Hematopoietic multipotent progenitor cell treated with erythropoietin and hydrocortisone succinate and interleukin-3 and kit ligand, for 4 days (in vitro differentiated cells): ENCODE results near the gene COL4A2.
A peak's percentile ranks its signal among the peaks of the same experiment; 100 is the strongest.
"Not testable (repeated sequence)": the region's sequence is repeated elsewhere in the genome, so short reads cannot be mapped to it uniquely, and the experiment has no call there.

Source experiments
- DNase-seq: peaks from one replicate; pipeline ENCODE4 v3.0.0-alpha.2; 2015

Gene COL4A2

DNA sequence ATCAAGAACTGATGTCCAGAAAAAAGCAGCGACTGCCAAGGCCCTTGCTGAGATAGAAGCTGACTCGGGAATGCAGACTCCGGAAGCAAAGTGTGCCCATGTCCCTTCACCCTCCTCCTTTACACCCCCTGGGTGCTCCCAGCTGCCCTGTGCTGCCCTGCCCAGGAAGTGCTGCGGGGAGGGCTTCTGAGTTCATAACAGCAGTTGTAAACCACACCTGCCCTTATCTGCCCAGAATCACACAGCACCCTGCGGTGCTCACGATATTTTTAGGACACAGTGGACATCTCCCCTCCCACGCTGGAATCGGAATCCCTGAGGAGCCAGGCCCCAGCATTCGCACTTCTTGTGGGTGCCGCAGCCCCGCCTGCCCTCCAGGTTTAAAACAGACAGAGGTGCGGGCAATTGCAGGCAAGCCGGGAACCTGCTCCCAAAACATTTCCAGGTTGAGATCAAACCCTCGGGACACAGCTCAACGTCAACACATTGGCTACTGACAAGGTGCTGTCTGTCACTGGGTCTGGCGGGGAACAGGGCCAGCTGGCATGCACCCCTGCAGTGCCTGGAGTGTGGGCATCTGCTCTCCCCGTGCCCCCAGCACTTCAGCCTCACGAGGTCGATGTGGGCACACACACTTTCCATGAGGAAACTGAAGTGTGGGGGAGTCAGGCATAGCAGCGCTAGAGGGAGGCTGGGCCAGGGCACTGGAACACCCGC lies 217.6 kb downstream of the COL4A2 start:
- peak; percentile 64 for DNase-seq

DNA sequence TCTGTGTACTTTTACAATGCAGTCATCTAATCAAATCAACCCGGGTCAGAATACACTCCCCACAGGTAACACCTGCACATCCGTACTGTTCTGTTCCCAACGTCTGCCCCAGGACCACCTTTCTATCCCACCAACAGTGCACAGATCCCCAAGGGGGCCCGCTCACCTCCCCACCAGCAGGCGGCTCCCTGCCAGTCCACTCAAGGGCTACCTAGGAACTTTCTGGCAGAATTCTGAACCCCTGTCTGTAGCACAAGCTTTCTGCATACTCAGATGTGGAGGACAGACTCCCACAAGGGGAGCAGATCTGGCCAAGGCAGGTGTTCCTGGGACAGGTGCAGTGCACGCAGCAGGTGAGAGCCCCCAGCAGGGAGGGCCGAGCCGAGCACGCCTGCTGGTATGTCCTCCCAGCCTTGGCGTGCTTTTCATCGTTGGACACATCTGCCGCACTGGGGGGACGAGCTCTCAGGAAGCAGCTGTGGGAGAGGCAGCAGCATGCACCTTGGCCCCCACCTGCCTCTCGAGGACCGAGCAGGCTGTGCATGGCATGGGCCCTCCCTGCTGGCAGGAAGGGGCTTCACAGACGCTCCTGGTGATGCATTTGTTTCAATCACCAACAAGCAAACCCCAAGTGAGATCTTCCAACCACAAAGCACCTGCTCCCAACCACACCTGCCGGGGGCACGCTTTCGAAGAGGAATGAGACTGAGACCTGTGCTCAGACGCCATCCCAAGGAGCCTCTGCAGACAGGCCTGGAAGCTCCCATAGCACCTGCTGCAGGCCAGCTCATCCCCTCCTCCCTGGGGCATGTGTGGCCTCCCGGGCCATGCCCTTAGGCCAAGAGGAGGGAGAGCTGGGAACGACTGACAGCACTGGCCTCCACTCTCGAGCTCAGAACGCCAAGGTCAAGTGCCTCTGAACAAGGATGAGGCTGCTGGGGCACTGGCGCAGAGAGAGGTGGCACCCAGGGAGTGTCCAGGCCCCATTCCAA lies 218.5 kb downstream of the COL4A2 start:
- DNase-seq, result no peak

DNA sequence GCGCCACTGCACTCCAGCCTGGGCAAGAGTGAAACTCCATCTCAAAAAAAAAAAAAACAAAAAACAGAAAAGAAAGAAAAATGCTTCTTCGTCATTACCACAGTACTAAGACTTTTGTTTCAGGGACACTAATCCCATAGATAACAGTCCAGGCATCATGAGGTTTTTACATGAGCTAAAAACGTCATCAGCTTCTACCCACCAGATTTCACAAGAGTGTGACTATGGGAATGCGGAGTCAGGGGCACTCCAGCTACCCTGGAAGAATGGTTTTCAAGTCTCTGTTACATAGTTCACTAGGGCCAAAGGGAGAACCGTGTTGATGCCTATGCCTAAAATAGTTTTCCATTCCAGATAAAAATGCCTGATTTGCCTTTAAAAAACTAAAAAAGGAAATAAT lies 221.3 kb downstream of the COL4A2 start:
- peak; percentile 25 for DNase-seq

DNA sequence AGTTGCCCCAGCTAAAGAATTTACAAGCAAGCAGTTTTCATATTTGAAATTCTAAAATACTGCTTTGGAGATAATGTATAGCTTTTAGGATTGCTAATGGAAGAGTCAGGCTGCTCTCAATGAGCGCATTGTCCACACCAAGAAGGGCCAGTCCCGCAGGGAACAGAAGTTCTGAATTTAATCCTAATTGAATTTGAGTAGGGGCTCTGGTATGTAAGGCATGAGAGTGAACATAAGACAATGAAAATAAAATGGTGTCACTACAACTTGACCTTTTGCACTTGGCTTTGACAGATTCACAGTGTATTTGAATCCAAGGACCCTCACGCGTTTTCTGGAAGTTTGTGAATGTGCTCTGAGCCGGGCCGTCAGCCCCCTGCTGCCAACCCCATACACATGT lies 221.8 kb downstream of the COL4A2 start:
- DNase-seq, result no peak

DNA sequence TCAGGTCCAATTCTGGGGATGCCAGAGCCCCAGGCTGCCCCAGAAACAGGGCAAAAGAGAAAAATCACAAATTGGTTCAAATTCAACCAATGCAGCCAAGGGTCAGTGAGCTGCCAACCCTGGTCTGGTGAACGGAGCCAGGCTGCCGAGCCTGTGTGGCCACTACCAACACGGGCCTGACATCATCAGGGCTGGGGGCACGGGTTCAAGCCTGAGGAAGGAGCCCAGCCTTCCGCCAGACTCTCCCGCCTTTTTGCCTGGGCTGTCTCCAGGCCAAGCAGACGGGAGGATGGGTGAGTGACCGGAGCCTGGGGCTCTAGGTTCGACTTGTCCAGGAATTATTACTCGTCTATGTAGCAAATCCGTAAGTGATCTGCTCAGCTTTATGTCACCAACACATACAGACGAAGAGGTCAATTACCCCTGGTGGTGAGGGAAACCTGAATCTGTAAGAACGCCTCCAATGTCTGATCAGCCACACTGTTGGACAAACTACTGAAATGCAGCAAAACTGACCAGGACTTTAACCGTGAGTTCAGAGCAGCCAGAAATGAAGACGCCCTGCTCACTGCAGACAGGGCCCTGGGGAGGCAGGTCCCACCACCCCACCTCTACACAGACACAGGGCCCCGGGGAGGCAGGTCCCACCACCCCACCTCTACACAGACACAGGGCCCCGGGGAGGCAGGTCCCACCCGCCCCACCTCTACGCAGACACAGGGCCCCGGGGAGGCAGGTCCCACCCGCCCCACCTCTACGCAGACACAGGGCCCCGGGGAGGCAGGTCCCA lies 222.6 kb downstream of the COL4A2 start:
- DNase-seq, result no peak

DNA sequence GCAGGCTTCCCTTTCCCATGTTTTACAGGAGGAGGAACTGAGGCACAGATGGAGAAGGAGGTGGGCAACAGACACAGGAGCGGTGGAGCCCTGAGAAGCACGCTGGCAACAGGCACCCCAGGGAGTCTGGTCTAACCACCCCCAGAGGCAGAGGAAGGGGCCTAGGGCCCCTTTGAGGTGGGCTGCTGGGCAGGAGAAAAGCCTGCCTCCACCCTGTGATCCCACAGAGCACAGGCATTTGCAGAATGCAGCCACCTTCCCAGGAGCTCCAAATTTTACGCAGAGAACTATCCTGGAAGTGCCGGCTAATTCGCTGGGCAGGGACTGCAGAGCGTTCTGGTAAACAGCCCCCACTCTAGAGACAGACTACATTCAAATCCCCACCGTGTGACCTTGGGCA lies 224.0 kb downstream of the COL4A2 start:
- DNase-seq, result no peak

DNA sequence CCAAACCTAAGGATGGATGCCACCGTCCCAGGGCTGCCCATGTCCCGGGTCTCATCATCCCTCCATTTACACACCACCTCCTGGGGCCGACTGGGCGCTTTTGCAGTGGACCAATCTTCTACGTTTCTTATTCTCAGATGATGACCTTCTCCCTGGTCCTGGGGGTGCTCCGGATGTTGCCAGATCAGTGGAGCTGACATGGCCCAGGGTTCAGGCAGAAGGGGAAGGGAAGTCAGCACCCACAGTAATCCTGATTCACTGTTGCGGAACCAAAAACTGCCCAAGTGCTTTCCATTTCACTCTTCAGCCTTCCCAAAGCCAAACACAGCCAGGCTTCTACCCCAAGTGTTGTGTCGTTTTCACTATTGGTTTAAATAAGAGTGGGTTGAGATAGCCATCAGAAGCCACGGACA lies 224.6 kb downstream of the COL4A2 start:
- DNase-seq, result no peak

DNA sequence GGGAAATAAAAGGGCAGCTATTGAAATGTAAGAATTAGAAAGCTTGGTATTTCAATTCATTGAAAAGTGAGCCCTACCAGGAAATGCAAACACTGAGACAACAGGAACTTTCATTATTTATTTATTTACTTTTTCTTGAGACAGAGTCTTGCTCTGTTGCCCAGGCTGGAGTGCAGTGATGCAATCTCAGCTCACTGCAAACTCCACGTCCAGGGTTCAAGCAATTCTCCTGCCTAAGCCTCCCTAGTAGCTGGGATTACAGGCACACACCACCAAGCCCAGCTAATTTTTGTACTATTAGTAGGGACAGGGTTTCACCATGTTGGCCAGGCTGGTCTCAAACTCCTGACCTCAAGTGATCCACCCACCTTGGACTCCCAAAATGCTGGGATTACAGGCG lies 225.2 kb downstream of the COL4A2 start:
- not testable (repeated sequence) for DNase-seq

DNA sequence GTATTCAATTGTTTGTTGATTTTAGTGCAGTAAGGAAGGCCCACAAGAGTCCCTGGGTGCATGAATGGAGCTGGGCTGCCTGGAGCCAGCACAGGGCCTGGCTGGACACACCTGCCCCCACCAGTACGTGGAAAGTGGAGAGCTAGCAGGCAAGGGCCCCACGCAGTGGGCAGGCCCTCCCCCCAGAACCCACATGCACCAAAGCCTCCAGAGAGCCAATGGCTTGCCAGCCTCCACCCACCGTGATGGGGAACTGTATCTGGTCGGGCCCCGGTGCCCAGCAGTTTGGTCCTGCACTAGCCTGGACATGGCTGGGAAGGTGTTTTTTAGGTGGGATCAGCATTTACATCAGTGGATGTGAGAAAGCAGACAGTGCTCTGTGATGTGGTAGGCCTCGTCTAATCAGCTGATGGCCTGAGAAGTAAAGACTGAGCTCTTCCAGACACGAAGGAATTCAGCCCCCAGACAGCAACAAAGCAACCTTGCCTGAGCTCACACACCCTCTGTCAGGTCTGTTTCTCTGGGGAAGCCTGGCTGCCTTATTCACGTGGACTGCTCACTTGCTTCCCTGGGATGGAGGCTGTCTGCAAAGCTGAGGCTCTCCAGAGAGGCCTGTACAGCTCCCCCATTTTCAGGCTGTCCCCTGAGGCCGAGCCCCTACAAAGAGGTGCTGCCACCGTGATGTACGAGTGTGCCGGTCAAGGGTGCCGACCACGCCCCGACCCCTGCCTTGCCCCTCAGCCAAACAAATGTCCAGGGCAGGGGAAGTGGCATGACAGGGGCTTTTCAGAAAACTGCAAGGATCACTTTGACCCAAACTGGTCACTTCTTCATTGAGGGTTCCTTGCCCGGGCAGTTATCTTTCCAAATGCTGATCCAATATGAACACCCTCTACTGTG lies 226.9 kb downstream of the COL4A2 start:
- no peak for DNase-seq

DNA sequence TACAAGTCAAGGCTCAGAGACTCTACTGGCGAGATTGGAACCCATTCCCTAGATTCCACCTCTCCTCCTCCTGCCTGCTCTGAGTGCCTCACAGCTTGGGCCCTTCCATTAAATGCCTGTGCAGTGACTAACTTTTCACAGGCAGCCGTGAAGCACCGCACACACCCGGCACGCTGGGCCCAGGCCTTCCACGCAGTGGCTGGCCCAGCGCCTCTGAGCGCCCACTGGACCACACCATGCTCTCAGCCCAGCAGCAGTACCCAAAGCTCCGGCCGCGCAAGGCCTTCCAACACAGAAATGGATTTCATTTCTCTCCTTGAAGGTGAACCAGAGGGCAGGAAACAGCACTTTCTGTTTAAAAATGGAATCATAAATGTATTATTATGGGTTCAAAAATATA lies 228.4 kb downstream of the COL4A2 start:
- DNase-seq, result no peak

DNA sequence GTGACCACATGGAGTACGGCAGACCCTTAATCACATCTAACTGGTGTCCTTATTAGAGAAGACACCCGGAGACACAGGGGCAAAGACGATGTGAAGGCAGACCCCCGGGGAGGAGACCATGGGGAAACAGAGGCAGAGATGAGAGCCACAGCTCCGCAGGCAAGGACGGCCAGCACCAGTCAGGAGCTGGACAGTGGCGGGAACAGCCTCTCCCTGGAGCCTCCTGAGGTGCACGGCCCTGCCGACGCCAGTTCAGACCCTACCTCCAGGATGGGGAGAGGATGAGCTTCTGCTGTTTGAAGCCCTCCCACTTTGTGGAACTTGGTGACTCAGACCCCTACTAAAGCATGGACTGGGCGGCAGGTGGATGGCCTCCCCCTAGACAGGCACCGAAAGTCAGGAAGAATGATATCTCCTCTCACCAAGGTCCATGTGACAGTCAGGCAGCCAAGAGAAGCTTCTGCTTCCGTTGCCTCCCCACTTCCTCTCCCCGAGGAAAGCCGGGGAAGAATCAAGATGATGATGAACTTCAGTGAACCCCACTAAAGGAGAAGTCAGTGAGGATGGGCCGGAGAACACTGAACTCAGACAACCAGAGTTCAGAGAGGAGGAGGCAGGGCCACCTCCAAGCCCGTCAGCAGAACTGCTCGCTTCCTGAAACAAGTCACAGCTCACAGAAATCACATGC lies 229.1 kb downstream of the COL4A2 start:
- peak; percentile 78 for DNase-seq

DNA sequence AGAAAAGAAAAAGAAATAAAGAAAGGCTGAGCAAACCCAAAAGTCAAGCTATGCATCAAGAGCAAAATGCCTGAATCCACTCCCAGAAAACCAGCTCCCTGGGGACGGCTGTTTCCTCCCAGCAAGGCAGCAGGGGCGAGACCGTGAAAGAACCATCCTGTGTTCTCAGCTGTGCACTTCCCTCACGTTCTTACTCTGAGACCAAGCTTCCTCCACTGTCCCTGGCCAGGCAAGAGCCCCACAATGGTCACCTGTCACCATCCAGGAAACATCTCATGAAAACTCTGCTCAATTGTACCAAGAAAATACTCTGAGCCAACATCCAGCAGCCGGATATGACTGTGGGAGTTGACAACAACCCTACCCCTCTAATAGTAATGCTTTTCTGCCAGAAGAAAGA lies 231.5 kb downstream of the COL4A2 start:
- DNase-seq, result no peak

DNA sequence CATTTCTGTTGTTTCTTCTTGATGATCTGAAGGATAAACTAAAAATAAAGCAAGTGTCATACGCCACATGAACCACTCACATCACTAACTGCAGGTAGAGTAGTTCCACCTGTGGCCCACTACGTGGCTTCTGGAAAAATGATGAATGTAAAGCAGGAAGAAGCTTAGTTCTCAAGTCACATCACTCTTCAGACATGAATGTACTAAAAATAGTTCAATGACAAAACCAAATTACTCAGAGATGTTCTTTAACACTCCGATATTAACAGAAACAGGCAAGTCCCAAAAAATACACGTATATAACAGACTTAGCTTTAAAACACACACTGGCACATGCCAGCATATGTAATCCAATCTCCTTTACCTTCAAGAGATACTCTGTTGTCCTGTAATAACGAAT lies 232.8 kb downstream of the COL4A2 start:
- no peak for DNase-seq

DNA sequence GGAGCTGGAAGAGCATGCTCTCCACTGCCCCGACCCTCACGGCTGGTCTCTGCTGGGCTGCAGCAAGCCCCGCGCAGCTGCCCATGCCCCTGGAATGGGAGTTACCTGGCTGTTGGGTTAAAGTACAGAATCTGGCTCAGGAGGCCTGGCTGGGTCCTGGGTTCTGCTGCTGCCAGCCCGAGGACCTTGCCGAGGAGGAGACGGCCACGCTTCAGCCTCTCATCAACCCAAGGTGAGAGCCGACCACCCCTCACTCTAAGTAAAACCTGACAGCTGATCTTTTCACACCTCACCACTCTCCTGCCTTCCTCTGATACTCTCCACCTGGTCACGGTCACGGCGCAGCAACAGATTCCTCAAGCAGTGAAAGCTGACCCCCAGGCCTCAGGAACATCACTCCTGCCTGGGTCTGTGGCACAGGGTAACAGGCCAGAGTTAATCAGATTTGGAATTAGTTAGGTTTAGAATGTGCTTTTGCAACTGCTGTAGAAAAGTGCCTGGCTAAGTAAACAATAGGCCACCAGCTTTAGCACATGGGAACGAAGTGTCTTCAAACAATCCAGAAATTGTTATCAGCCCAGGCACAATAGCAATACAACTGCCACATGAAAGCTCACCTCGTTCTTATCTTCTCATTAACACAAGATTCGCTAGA lies 233.9 kb downstream of the COL4A2 start:
- DNase-seq, result no peak

DNA sequence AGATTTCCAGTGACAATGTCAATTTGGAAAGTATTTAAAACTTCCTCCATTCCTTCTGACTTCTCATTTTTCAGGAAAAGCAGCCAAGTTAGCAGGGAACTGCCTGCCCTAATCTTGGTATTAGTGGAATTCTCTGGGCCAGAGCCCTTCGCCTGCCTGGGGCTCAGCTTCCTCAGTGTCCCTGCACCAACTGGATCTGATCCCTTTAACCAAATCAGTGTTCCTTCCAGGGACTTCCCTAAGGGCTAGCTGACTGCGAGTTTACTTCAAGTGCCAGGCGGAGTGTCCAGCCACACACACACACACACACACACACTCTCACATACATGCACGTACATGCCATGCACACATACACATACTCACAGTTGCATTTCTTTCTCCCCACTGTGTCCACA lies 234.4 kb downstream of the COL4A2 start:
- no peak for DNase-seq

DNA sequence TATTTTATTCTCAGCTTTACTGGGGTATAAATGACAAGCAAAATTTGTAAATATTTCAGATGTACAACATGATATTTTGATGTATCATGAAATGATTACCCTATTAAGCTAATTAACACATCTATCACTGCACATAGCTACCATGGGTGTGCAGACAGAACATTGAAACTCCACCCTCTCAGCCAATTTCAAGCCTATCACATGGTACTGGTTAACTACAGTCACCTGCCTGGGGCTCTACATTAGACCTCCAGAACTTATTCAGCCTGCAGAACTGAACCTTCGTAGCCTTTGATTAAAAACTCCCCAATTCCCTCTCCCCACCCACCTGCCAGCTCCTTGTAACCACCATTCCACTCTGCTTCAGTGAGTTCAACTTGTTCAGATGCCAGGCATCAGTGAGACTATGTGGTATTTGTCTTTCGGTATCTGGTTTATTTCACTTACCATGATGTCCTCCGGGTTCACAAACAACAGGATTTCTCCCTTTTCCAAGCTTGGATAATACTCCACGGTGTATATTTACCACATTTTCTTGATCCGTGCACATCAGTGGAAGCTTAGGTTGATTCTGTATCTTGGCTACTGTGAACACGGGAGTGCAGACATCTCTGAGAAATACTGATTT lies 235.2 kb downstream of the COL4A2 start:
- no peak for DNase-seq

DNA sequence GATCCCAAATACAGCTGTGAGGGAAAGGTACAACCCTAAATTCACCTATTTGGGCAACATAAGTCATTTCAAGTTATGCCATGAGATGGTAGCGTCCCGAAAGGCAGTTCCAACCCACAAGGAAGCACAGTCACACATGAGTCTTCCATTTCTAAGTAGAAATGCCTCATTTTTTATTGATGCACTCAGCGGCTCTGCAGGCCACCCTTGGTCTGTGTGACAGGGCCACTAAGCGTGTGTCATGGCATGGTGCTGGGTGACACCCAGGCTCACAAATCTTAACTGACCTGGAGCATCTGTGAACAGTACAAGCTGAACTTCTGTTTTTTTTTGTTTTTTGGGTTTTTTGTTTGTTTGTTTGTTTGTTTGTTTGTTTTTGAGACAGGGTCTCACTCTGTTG lies 239.3 kb downstream of the COL4A2 start:
- no peak for DNase-seq

DNA sequence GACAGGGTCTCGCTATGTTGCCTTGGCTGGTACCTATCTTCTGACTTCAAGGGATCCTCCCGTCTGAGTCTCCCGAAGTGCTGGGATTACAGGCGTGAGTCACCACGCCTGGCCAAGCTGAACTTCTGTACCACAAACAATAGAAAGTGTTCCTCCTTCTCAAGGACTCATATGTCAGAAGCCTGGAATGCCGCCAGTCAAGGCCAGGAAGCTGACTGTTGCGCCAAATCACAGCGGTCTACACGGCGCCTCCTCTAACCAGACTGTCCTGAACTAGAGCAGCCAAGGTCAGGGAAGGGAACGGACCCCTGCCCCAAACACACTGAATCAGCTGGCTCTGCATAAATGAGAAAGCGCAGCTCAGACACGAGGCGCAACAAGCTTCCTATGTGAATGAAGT lies 239.8 kb downstream of the COL4A2 start:
- no peak for DNase-seq

DNA sequence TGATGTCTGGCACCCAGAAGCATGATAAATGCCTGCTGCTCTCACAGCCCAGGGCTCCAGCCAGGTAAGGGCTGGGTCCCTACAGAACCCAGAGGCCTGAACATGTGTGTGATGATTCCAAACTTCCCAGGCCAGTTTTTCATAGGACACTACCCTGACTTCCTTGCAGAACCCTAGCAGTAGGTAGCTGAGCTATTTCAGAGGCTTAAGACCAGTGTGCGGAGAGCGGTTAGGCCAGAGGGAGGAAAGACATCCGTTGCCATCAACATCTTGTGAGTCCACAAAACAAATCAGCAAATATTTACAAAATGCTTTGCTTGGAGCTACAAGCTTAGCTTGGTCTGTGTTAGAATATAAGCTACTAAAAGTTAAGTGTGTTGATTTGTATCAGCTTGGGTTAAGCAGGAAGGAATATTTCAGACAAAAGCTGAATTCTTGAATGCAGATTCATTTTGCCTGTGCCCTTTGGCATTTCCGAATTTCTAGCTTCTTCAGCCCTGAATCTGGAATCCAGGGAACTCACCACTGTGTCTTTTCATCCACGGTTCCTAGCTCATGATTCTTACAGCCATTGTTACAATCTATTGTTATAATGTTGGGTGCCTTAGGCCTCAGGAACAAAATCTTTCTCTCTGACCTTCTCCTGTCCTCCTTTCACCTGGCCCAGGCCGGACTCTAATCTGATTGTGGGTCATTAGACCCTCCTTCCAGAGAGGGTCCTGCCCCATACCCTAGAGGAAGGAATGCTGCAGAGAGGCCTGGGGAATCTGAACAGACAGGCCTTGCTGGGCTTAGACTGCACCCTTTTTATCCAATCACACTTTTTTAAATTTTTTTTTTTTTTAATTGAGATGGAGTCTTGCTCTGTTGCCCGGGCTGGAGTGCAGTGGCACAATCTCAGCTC lies 242.1 kb downstream of the COL4A2 start:
- no peak for DNase-seq

DNA sequence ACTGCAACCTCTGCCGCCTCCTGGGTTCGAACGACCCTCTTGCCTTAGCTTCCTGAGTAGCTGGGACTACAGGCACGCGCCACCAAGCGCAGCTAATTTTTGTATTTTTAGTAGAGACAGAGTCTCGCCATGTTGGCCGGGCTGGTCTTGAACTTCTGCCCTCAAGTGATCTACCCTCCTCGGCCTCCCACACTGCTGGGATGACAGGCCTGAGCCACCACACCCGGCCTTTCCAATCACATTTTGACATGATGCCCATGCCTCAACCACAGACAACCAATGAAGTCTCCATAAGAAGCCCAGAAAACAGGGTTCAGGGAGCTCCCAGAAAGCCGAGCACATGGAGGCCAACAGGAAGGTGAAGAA lies 242.7 kb downstream of the COL4A2 start:
- no peak for DNase-seq
